ENCODE data around the gene LRPAP1.

LRPAP1 gene

GRCh38 chr4:3524920-3525319 lies 7.3 kb downstream of the LRPAP1 start:
- TF ChIP-seq PPARA (CRISPR knock-in tag; IDR thresholded peaks at IDR 0.05; ENCODE audit: borderline replicate concordance) (no peak), TCF4 (CRISPR knock-in tag; IDR thresholded peaks at IDR 0.05; ENCODE audit: borderline replicate concordance) (no peak)
- ATAC-seq, result no peak

GRCh38 chr4:3524349-3524748 lies 7.9 kb downstream of the LRPAP1 start:
- no peak for ATAC-seq

GRCh38 chr4:3523628-3524221 lies 8.5 kb downstream of the LRPAP1 start:
- no peak for ATAC-seq
- TF ChIP-seq ZC3H10 (CRISPR knock-in tag; IDR thresholded peaks at IDR 0.05), result no peak
- no peak for TF ChIP-seq TOX (CRISPR knock-in tag; IDR thresholded peaks at IDR 0.05; ENCODE audit: borderline replicate concordance)
- no peak for TF ChIP-seq TCF4 (CRISPR knock-in tag; IDR thresholded peaks at IDR 0.05; ENCODE audit: borderline replicate concordance)
- no peak for TF ChIP-seq ZNF70 (CRISPR knock-in tag; IDR thresholded peaks at IDR 0.05)
- TF ChIP-seq SNAI2 (CRISPR knock-in tag; IDR thresholded peaks at IDR 0.05), result no peak
- TF ChIP-seq BACH2 (CRISPR knock-in tag; IDR thresholded peaks at IDR 0.05; ENCODE audit: borderline replicate concordance), result no peak
- no peak for TF ChIP-seq OSR1 (CRISPR knock-in tag; IDR thresholded peaks at IDR 0.05)
- TF ChIP-seq ZFP3 (CRISPR knock-in tag; IDR thresholded peaks at IDR 0.05), result no peak
- TF ChIP-seq CREB5 (CRISPR knock-in tag; IDR thresholded peaks at IDR 0.05; ENCODE audit: low read depth), result no peak
- no peak for TF ChIP-seq ARNTL (CRISPR knock-in tag; IDR thresholded peaks at IDR 0.05; ENCODE audit: borderline replicate concordance, low read depth)
- TF ChIP-seq ESRRG (CRISPR knock-in tag; IDR thresholded peaks at IDR 0.05), result no peak
- TF ChIP-seq CSRNP3 (CRISPR knock-in tag; IDR thresholded peaks at IDR 0.05), result no peak
- TF ChIP-seq PPARA (CRISPR knock-in tag; IDR thresholded peaks at IDR 0.05; ENCODE audit: borderline replicate concordance), result no peak

More at GRCh38 chr4:3524349-3524748, 7.9 kb downstream of the LRPAP1 start:
- TF ChIP-seq RARB (CRISPR knock-in tag; IDR thresholded peaks at IDR 0.05) (no peak), ZFP3 (CRISPR knock-in tag; IDR thresholded peaks at IDR 0.05) (no peak), ISL1 (CRISPR knock-in tag; IDR thresholded peaks at IDR 0.05) (no peak), ZFP30 (CRISPR knock-in tag; IDR thresholded peaks at IDR 0.05) (no peak), PPARA (CRISPR knock-in tag; IDR thresholded peaks at IDR 0.05; ENCODE audit: borderline replicate concordance) (no peak), BACH2 (CRISPR knock-in tag; IDR thresholded peaks at IDR 0.05; ENCODE audit: borderline replicate concordance) (no peak), TOX (CRISPR knock-in tag; IDR thresholded peaks at IDR 0.05; ENCODE audit: borderline replicate concordance) (no peak), ZNF8 (CRISPR knock-in tag; IDR thresholded peaks at IDR 0.05) (no peak), CSRNP3 (CRISPR knock-in tag; IDR thresholded peaks at IDR 0.05) (no peak), TSHZ2 (CRISPR knock-in tag; IDR thresholded peaks at IDR 0.05) (no peak), CREB5 (CRISPR knock-in tag; IDR thresholded peaks at IDR 0.05; ENCODE audit: low read depth) (no peak), ZC3H10 (CRISPR knock-in tag; IDR thresholded peaks at IDR 0.05) (no peak)
- TF ChIP-seq, protein P1, sequence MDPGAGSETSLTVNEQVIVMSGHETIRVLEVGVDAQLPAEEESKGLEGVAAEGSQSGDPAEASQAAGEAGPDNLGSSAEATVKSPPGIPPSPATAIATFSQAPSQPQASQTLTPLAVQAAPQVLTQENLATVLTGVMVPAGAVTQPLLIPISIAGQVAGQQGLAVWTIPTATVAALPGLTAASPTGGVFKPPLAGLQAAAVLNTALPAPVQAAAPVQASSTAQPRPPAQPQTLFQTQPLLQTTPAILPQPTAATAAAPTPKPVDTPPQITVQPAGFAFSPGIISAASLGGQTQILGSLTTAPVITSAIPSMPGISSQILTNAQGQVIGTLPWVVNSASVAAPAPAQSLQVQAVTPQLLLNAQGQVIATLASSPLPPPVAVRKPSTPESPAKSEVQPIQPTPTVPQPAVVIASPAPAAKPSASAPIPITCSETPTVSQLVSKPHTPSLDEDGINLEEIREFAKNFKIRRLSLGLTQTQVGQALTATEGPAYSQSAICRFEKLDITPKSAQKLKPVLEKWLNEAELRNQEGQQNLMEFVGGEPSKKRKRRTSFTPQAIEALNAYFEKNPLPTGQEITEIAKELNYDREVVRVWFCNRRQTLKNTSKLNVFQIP (CRISPR knock-in tag; IDR thresholded peaks at IDR 0.05; ENCODE audit: borderline replicate concordance, low read depth), result no peak
